Measurements from ENCODE around the gene FNTB.
"Not testable (repeated sequence)": the region's sequence is repeated elsewhere in the genome, so short reads cannot be mapped to it uniquely, and the experiment has no call there.

Gene FNTB

GRCh38 chr14:65077318-65077717 is 90.6 kb downstream of the FNTB start:
- no peak for TF ChIP-seq CTCF (IDR thresholded peaks at IDR 0.05; ENCODE audit: low read length, missing control alignments)
- DNase-seq (ENCODE audit: low read depth): no peak
- no peak overlapping the region for H3K4me3 ChIP-seq (replicated peaks; ENCODE audit: low read depth, low read length)

GRCh38 chr14:65079201-65079600 is 92.5 kb downstream of the FNTB start:
- TF ChIP-seq CTCF (IDR thresholded peaks at IDR 0.05; ENCODE audit: low read length, missing control alignments): no peak
- no peak overlapping the region for H3K4me3 ChIP-seq (replicated peaks; ENCODE audit: low read depth, low read length)
- DNase-seq (ENCODE audit: low read depth): peak; percentile 54

- no peak for TF ChIP-seq CTCF (IDR thresholded peaks at IDR 0.05; ENCODE audit: low read length, missing control alignments)
- H3K4me3 ChIP-seq (replicated peaks; ENCODE audit: low read depth, low read length): no peak overlapping the region
- peak; percentile 9 for DNase-seq (ENCODE audit: low read depth)
These were observed 93.1 kb downstream of the FNTB start for GRCh38 chr14:65079768-65080167.

- no peak overlapping the region for H3K4me3 ChIP-seq (replicated peaks; ENCODE audit: low read depth, low read length)
- DNase-seq (ENCODE audit: low read depth): no peak
- TF ChIP-seq CTCF (IDR thresholded peaks at IDR 0.05; ENCODE audit: low read length, missing control alignments): no peak
These were observed 94.5 kb downstream of the FNTB start for GRCh38 chr14:65080960-65081747.

GRCh38 chr14:65082930-65083329 is 96.2 kb downstream of the FNTB start:
- H3K4me3 ChIP-seq (replicated peaks; ENCODE audit: low read depth, low read length): no peak overlapping the region
- no peak for TF ChIP-seq CTCF (IDR thresholded peaks at IDR 0.05; ENCODE audit: low read length, missing control alignments)
- no peak for DNase-seq (ENCODE audit: low read depth)

GRCh38 chr14:65084554-65085505 is 98.1 kb downstream of the FNTB start:
- TF ChIP-seq CTCF (IDR thresholded peaks at IDR 0.05; ENCODE audit: low read length, missing control alignments): no peak
- DNase-seq (ENCODE audit: low read depth): no peak
- H3K4me3 ChIP-seq (replicated peaks; ENCODE audit: low read depth, low read length): no peak overlapping the region

- not testable (repeated sequence) for H3K4me3 ChIP-seq (replicated peaks; ENCODE audit: low read depth, low read length); DNase-seq (ENCODE audit: low read depth)
These were observed 100.0 kb downstream of the FNTB start for GRCh38 chr14:65086686-65087085.

- not testable (repeated sequence) for DNase-seq (ENCODE audit: low read depth); H3K4me3 ChIP-seq (replicated peaks; ENCODE audit: low read depth, low read length)
These were observed 101.1 kb downstream of the FNTB start for GRCh38 chr14:65087835-65088234.
